KBM-7 (cell line): ENCODE measurements around the gene SLC30A9.

ENCODE experiments used
- DNase-seq: peaks from one replicate; pipeline ENCODE4 v3.0.0-alpha.2; 2015
- in situ Hi-C: fragments of 300-500 bp; cut with MboI; formaldehyde crosslinking; loops from 2 replicates; pipeline ENCODE4 v1.14.3; 2020; ENCODE audit warnings: low sequenced_read_pairs, low pct_unique_long_range_greater_than_20kb, mixed read lengths

Gene SLC30A9

GRCh38 chr4:42122237-42122636 is 131.9 kb downstream of the SLC30A9 start:
- in situ Hi-C loops, result no loop called here
- DNase-seq, result no peak

DNA sequence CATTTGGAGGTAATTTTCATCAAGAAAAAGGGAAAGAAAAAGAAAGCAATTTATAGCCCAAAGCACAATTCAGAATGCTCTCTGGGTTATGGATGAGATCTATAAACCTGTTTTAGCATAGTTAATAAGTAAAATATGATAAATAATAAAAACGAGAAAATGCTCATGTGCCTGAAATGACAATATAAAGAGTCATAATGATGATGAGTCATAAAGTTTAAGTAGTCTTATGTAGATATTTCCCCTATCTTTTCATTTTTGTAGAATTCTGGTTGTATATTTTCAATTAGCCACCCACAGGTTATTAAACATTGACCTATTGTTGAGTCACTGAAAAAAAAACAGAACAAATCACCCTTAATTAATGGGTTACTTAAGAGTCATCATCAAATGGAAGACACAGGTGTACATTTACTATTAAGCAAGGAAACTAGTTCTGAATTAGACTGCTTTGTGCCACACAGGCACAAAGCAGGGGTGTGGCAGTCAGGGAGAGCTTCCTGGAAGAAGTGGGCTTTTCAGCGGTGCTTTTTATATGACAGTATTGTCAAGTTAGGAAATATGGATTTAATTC is 132.8 kb downstream of the SLC30A9 start:
- in situ Hi-C loops, result no loop called here

DNA sequence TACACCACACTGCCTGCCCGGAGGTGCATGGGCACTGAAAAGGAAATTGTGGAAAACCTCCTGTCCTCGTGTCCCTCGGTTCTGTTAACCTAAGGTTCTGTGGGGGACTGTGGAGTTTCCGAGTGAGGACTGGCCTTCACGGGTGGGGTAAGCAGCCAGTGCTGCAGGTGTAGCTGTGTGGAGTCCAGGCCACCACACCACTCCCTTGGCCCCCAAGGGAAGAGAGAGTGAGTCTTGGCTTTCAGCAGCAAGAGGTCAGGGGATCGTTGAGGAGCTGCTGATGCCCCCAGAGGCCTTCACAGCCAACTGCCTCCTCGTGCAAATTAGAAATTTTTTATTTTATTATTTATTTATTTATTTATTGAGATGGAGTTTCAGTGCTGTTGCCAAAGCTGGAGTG is 141.8 kb downstream of the SLC30A9 start:
- no peak for DNase-seq
- in situ Hi-C loops, result no loop called here

More for the DNA sequence above, 132.8 kb downstream of the SLC30A9 start:
- no peak for DNase-seq

DNA sequence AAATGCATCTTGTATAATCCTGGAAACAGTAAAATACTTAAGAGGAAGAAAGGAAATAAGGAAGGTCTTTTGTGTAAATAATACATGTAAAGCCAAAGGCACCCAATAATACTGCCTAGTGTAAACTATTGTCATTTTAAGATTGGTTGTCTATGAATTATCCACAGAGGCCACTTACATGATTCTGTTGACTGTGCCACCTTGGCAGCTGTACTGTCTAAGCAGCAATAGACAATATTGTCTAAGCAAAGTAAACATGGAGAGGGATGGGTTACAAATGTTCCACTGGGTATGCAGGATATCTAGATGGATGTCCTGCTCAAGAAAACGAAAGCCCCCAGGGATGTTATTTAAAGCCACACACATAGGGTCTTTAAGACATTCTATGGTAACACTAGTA is 142.7 kb downstream of the SLC30A9 start:
- DNase-seq, result no peak
- in situ Hi-C loops, result no loop called here

DNA sequence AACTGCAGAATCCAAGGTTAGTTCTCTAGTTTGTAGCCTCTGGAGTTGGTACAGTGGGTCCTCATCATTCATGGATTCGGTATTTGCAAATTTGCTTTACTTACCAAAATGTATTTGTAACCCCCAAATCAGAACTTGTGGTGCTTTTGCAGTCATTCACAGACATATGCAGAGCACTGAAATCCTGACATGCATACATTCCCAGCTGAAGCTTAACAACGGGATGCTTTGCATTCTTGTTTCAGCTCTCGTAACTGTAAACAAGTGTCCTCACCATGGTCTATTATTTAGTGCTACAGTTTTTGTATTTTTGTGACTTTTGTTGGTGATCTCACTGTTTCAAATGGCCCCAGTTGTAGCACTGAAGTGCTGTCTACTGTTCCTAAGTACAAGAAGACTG is 146.0 kb downstream of the SLC30A9 start:
- in situ Hi-C loops, result no loop called here
- no peak for DNase-seq
